GM18867 (cell line): ENCODE data around the gene SMAD9.
"Not testable (repeated sequence)": the region's sequence is repeated elsewhere in the genome, so short reads cannot be mapped to it uniquely, and the experiment has no call there.

Experiments
- ATAC-seq: cut with Tn5 transposase; IDR thresholded peaks from one replicate; pipeline ENCODE4 v1.9.1; 2021; ENCODE audit warnings: mild to moderate bottlenecking, moderate library complexity; ENCODE audit not compliant: unreplicated experiment

SMAD9 gene

GRCh38 chr13:36912973-36913372 is 7.1 kb downstream of the SMAD9 start:
- ATAC-seq, result no peak

DNA sequence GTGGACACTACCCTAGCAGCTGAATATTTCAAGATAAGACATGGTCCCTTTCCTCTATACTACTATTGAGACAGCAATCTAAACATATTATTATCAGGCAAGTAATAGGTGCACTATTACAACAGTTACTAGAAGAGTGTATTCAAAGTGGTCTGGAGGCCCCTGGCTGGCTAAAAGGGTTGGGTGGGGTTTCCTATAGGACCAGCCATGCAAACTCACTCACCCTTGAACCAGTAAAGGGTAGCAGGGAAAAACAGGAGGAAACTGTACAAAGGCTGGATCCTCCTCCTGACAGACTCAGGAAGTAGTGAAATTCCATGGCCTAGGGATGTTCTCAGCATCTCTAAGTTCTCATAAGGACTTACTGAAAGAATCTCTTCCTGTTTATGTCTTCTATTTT is 7.7 kb downstream of the SMAD9 start:
- no peak for ATAC-seq

- ATAC-seq, result no peak
Observed at GRCh38 chr13:36910545-36910944, 9.5 kb downstream of the SMAD9 start.

GRCh38 chr13:36907821-36908220 is 12.2 kb downstream of the SMAD9 start:
- no peak for ATAC-seq

DNA sequence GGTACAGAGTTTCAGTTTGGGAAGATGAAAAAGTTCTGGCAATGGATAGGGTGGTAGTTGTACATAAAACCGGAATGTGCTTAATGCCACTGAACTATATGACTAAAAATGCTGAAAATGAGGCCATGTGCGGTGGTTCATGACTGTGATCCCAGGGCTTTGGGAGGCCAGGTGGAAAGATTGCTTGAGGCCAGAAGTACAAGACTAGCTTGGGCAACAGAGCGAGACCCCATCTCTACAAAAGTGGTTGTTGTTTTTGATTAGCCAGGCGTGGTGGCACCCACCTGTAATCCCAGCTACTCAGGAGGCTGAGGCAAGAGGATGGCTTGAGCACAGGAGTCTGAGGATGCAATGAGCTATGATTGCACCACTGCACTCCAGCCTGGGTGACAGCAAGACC is 12.8 kb downstream of the SMAD9 start:
- no peak for ATAC-seq

DNA sequence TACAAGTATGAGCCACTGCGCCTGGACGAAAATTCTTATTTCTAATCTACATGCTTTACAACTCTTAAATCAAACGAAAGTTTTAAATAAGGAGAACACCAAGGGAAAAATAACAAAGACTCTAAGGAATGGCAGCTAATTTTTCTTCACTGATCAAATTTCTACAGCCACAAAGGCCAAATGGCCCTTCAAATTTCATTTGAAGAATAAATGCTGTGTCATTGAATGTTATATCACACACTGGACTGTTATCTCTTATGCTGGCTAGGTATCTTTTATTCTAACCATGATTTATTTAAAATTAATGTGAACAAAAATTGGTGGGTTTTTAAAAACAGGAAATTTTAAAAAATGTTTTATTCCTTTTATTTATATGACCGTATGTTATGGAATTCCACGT is 14.1 kb downstream of the SMAD9 start:
- no peak for ATAC-seq

GRCh38 chr13:36903925-36904595 is 16.0 kb downstream of the SMAD9 start:
- no peak for ATAC-seq

DNA sequence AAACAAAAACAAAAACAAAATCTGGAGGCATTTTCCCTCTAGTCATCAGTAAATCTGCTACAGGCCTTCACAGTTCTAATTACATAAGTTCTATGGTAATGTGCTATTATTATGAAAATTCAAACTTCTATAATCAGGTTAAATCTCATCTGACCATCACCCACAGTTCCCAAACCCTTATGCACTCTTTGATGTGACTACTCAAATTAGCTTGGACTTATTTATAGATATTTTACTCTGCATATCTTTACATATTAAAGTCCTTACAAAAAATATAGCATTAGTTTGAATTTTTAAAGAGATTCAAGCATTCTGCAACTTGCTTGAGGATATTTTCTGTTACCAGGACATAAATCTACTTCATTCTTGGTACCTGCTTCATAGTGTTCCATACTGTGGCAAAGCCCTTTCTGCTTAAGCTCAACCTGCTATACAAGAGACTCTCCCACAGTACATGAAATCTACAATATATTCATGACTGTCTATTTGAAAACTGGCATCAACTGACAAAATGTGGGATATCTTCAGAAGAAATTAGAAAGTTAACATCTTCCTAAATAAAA is 22.9 kb downstream of the SMAD9 start:
- ATAC-seq, result no peak

DNA sequence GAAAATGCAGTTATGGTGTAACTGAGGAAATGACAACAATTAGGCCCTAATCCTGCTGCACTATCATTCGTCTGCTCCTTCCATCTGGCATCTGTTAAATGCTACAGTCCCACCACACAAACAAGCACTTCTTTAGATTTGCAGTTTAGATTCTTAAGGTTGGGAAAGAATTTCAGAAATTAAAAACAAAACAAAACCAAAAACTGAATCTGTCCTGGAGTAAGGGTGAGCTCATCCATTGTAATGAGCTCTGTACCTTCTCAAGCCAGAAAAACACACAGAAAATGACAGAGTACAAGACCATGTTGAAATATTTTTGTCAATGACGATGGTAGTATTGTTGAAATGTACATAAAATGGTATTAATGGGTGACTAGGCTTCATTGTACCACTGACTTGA is 28.3 kb downstream of the SMAD9 start:
- ATAC-seq, result no peak

DNA sequence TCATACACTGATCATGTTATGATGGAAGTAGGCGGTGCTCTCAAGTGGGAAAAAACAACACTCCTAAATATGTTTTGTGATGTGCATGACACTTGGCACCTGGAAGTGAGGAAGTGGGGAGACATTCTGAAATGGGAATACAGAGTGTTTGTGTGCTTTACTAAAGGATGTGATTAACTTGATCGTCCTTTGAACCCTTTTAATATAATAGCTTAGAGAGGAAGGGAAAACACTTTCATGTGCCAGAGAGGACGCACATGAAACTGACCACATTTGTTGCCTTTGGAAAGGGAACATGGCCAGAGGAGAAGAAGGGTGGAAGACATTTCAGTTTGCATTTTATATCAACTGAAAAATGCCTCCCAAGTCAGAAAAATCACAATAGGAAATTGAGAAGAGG is 31.4 kb downstream of the SMAD9 start:
- ATAC-seq, result no peak

DNA sequence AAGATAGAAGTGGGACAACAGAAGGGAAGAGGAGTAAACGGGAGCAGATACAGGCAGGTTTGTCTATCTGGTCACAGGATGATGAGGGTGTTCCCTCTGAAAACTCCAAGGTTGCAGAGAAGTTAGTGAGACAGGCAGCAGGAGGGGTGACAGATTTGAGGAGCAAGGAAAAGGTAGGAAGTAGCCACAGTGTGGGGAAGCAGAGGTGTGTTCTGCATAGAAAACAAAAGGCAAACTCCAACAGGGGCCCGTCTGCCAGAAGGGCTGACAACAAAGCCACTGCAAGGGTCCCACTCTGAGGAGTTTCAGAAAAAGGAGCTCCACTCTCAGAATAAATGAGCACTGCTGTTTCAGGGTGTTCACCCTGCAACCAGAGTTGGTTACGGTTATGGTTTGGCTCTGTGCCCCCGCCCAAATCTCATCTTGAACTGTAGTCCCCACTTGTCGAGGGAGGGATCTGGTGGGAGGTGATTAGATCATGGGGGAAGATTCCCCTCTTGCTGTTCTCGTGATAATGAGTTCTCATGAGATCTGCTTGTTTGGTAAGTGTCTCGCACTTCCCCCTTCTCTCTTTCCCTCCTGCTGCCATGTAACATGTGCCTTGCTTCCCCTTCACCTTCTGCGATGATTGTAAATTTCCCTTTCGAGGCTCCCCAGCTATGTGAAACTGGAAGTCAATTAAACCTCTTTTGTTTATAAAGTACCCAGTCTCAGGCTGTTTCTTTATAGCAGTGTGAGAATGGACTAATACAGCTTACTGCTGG is 32.1 kb downstream of the SMAD9 start:
- ATAC-seq, result peak; percentile 78

GRCh38 chr13:36885901-36886300 is 34.1 kb downstream of the SMAD9 start:
- no peak for ATAC-seq

DNA sequence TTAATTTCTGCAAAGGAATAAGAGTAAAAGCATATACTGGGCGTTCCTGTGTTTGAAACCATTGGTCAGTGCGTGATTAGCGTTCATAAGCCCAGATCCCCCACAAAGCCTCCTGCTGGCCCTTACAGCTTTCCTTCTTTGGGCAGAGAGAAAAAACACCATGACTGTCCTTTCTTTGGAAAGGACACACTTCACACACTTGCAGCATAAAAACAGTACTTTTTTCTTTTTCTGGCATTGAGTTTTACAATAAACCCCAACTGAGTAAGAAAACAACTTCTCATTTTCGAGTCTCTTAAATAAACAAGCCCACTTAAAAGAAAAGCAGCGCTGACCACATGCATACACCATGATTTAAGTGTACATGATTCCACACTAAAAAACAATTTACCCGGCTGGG is 35.8 kb downstream of the SMAD9 start:
- ATAC-seq, result no peak

DNA sequence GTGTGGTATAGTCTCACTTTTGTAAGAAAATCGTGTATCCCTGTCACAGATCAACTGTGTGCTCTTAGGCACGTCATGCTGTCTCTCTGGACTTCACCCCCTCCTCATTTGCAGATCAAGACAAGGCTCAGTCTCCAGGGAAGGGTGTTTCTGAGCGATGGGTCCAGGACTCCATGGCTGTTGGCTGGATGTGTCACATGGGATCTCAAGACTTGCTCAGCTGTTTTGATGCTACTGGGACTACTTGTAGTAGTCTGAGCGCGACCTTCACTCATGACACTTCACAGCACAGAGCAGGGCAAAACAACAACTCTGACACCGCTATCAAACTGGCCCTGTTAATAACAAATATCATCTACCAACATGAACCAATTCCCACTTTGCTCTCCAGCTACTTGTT is 36.2 kb downstream of the SMAD9 start:
- no peak for ATAC-seq

- ATAC-seq, result not testable (repeated sequence)
Observed at GRCh38 chr13:36883392-36883791, 36.6 kb downstream of the SMAD9 start.

DNA sequence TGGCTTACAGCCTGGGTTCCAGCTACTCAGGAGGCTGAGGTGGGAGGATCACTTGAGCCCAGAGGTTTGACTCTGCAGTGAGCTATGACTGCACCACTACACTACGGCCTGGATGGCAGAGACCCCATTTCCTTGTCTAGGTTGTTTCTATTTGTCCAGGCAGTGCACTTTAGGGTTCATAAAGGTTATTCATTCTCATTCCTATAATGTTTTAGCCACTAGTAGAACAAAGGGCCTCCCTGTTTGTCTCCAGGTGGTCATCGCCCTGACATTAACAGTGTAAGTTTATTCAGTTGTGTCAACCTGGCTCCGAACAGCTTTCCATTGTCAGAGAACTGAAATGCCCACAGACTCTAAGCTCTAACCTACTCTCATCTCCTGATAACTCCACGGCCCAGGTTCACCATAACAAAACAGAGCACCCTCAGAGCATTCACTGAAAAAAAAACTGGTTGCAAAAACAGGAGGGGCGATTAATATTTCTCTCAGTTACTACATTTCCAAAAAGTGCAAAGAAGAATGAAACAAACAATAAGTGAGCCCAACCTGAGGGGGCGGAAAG is 37.1 kb downstream of the SMAD9 start:
- no peak for ATAC-seq

DNA sequence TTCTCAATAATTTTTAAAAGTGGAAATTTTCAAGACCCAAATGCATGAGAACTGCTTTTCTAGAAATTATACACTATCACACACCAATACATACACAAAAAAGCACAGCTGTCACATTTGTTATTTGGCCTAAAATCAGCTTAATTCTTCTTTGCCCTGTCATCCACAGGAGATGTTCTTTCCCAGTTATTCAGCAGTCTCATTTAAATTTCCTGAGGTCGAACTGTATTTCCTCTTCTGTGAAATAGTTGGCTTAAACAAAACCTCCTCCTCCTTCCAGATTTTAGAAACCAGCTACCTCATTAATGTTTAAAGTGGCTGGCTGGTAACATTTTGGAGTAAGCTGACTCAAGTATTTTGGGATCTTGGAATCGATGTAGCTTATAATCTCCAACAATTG is 39.1 kb downstream of the SMAD9 start:
- no peak for ATAC-seq

DNA sequence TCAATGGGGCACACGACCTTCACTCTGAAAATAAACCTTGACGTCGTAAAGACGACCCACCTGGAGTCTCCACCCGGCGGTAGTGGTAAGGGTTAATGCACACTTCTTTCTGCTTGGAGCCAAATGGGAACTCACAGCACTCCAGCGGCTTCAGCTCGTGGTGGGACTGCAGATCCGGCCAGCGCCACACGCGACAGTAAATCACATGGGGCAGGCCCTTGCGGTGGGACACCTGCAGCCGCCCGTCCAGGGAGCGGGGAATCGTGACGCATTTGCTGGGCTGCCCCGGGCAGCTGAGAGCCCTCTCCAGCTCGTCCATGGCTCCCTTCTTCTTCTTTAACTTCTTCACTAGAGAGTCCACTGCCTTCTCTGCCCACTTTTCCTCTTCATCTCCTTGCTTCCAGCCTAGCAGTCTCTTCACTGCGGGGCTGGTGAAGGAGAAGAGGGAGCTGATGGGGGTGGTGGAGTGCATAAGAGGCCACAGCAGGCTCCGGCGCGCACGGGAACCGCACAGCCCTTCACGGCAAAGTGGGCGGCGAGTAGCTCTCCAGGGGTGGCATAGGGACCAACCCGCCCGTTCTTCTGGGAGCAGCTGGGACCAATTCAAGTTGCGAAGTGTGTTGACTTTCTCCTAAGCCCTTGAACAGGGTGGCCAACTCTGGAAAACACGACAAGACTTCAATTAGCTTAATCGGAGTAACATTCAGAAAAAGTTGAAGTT is 40.7 kb downstream of the SMAD9 start:
- no peak for ATAC-seq

DNA sequence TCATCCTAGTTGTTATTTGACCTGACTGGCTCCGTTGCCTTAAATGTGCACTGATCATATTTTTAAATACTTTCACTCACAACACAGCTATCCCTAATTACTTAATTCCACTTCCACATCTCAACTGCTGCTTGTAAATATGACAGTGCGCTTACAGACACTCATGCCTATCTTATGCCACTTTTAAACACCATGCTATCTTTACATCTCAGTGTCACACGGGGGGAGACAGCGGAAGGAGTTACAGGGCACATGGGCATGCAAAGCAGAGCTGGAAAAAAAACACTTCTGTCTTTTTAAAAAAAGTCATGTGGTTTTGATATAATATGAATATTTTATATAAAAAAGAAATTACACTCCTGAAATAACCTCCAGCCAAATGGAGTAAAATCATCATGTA is 44.1 kb downstream of the SMAD9 start:
- ATAC-seq, result no peak

GRCh38 chr13:36875431-36875830 is 44.6 kb downstream of the SMAD9 start:
- no peak for ATAC-seq

DNA sequence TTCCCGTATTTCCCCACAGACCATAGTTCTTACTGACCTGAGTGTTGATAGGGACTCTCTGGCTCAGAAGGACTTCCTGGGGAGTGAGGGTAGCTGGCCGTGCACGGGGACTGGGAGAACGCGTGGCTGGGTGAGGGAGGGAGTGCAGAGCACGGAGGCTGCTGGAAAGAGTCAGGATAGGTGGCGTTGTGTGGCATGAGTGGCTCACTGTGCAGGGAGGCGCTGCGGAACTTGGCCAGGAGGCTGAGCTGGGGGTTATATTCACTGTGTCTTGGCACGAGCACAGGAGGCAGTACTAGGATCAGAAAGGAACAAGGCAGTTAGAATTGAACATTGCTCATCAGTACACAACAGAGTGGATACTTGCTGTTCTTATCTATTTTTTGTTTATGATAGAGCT is 47.4 kb downstream of the SMAD9 start:
- no peak for ATAC-seq
